Jurkat, Clone E6-1 (cell line): ENCODE results near the gene TET1. TPM values are rescaled to one million over a fixed set of nuclear protein-coding genes. Genes with fewer than 3 reads are reported as not detected.
"Not testable (repeated sequence)": the region's sequence is repeated elsewhere in the genome, so short reads cannot be mapped to it uniquely, and the experiment has no call there.

Experiments
- DNase-seq: peaks from one replicate; pipeline ENCODE4 v3.0.0-alpha.2; 2011; ENCODE audit warnings: low read depth, low spot score
- H3K4me3 ChIP-seq: 2 replicates; pipeline ENCODE4 v1.5.1; 2011; ENCODE audit warnings: mild to moderate bottlenecking, low read length, control low read depth, moderate library complexity
- polyA plus RNA-seq: library from polyadenylated mRNA; unstranded; fragments of >200 nt; gene quantifications from one replicate; pipeline ENCODE4 v1.2.1, GENCODE V29; 2012; ENCODE audit warnings: missing spikeins; ENCODE audit not compliant: insufficient read length, insufficient read depth

TET1 gene
- 3.1 TPM for polyA plus RNA-seq

DNA sequence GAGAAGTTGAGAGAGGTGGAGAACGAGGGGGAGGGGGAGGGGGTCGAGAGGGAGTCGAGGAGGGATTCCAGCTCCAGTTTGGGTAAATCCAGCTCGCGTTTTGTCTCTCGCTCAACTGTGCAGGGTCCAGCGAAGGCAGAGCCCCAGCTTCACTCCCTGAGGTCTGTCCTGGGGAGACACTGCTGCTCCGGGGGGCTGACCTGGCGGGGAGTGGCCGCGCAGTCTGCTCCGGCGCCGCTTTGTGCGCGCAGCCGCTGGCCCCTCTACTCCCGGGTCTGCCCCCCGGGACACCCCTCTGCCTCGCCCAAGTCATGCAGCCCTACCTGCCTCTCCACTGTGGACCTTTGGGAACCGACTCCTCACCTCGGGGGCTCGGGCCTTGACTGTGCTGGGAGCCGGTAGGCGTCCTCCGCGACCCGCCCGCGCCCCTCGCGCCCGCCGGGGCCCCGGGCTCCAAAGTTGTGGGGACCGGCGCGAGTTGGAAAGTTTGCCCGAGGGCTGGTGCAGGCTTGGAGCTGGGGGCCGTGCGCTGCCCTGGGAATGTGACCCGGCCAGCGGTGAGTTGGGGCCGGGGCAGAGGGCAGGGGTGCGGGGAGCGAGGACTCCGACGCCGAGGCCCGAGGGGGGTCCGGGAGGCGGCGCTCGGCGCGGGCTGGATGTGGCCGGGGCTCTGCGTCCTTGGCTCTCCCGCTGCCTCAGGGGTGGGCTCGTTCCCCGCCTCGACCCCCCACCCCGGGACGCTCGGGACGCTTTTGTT lies at the start of gene TET1:
Gene TET1, plus strand, starts transcription at position 152 of the 757 bp plus-strand sequence. CDS start 12,002 bp downstream, outside the sequence.
- H3K4me3 ChIP-seq = peak within 1 kb of the TSS; percentile 73
- DNase-seq = peak; percentile 64

DNA sequence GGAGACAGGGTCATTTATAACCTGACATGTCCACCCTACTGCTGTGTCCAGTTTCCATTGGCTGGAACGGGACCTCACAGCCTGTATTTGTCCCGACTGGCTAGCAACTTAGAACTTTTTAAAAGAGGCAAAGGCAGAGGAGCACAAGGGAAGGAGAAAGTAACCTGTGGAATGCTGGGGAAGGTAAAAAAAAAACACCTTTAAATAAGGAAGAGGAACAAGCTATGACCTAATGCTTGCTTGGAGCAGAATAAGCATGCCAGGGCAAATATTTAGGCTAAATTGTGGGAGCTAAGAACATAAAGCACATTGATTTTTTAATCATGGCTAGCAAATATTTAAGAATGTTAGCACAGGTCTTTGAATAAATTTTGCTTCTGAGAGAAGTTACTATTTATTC lies 43.9 kb upstream of the TET1 start:
- DNase-seq, H3K4me3 ChIP-seq: not testable (repeated sequence)

DNA sequence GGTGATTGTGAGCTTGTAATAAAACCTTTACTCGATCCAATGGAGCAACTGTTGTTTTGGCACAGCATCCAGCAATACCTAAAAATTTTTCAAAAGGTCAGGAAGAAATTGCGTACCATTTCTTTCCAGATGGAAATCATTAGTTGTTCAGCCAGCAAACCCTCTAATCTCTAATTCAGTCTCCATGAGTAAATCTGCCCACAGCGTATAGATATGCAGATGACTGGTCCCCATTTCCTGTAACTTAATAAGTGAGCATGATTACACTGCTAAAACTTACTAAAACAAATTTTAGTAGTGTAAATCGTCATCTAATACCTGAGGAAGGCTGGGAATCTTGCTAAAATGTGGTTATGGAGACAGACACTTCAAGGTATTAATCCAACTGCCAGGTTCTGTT lies 43.4 kb upstream of the TET1 start:
- no peak overlapping the region for H3K4me3 ChIP-seq

DNA sequence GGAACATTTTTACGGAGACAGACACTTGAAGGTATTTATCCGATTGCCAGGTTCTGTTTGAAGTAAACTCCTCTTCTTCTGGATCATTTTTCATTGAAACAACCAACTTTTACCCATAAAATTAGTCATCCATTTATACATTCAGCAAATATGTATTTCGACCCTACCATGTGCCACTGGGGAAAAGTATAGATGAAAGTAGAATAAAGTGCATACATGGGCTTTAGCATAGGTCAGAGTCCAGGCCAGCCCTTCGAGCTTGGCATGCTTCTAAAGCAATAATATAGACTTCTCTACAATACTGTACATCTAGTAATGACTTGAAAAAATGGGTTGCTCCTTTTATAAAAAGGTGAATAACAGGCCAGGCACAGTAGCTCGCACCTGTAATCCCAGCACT lies 42.9 kb upstream of the TET1 start:
- no peak overlapping the region for H3K4me3 ChIP-seq
- DNase-seq = no peak

More for the DNA sequence above, 43.4 kb upstream of the TET1 start:
- DNase-seq = no peak

DNA sequence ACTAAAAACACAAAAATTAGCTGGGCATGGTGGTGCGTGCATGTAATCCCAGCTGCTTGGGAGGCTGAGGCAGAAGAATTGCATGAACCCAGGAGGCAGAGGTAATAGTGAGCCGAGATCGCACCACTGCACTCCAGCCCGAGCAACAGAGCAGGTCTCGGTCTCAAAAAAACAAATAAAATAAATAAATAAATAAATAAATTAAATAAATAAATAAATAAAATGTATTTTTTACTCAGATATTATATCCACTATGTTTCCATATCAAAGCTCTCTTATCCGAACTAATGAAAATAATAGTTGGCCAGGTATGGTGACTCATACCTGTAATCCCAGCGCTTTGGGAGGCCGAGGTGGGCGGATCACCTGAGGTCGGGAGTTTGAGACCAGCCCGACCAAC lies 41.5 kb upstream of the TET1 start:
- not testable (repeated sequence) for DNase-seq, H3K4me3 ChIP-seq

DNA sequence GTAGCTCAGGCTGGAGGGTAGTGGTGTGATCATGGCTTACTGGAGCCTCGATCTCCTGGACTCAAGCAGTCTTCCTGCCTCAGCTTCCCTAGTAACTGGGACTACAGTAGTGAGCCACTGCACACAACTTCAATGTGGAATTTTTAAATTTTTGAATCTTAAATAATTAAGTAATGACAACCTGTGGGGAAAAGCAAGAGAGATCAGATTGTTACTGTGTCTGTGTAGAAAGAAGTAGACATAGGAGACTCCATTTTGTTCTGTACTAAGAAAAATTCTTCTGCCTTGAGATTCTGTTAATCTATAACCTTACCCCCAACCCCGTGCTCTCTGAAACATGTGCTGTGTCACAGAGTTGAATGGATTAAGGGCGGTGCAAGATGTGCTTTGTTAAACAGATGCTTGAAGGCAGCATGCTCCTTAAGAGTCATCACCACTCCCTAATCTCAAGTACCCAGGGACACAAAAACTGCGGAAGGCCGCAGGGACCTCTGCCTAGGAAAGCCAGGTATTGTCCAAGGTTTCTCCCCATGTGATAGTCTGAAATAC lies 34.6 kb upstream of the TET1 start:
- not testable (repeated sequence) for H3K4me3 ChIP-seq, DNase-seq

DNA sequence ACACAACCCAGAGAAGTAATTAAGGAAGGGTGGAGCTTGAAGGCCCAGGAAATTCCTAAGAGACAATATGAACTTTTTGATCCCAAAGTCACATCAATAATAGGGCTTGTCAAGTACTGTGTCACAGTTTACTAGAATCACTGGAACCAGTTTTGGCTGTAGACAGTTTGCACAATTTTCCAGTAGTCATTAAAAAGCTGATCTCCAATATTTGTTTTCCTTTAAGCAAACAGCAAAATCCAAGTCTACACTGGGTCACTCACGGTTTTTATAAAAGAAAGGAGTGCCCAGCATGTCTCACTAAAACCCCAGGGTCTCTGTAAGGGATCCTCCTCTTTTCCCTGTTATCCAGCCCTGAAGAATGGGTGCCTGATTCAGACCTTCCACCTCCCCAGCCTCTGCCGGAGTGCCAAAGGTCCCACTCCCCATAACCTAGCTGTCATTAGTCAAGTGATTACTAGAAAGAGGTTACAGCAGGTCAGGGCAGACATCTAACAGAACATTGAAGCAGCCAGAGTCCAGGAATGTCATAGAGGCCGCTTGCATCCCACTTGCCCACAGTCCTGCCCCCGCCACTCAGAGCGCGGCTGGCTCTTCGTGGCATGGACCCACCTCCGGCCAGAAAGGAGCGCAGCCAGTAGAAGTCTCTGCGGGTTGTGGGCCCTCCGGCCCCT lies 33.4 kb upstream of the TET1 start:
- DNase-seq = no peak
- H3K4me3 ChIP-seq = peak overlapping the region; percentile 95

DNA sequence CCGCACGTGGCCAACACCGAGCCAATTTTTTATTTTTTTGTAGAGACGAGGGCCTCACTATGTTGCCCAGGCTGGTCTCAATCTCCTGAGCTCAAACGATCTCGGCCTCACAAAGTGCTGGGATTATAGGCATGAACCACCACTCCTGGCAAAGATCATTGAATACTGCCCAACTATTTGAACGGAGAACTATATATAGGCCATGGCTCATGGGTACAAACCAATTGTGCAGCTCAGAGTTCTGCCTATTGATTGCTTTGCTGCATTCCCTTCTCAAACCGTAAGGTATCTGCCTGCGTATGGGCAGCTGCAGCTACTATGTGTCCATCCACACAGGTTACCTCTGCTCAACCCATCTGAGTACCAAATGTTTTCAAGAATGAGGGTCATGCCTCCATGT lies 23.2 kb upstream of the TET1 start:
- no peak for DNase-seq

DNA sequence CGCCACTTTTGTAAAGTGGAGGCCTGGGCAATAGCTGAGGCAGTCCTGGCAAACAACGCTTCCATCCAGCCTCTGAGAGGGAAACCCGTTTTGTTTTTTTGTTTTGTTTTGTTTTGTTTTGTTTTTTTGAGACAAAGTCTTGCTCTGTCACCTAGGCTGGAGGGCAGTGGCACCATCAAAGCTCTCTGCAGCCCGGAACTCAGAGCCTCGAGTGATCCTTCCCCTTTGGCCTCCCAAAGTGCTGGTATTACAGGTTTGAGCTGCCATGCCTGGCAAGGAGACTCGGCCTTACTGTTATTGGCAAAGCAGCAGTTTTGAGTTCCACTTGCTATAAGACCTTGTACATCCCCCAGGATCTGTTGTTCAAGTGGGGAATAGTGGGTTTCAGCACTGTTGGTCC lies 22.3 kb upstream of the TET1 start:
- H3K4me3 ChIP-seq = no peak overlapping the region
- DNase-seq = no peak

More for the DNA sequence above, 23.2 kb upstream of the TET1 start:
- H3K4me3 ChIP-seq = no peak overlapping the region

DNA sequence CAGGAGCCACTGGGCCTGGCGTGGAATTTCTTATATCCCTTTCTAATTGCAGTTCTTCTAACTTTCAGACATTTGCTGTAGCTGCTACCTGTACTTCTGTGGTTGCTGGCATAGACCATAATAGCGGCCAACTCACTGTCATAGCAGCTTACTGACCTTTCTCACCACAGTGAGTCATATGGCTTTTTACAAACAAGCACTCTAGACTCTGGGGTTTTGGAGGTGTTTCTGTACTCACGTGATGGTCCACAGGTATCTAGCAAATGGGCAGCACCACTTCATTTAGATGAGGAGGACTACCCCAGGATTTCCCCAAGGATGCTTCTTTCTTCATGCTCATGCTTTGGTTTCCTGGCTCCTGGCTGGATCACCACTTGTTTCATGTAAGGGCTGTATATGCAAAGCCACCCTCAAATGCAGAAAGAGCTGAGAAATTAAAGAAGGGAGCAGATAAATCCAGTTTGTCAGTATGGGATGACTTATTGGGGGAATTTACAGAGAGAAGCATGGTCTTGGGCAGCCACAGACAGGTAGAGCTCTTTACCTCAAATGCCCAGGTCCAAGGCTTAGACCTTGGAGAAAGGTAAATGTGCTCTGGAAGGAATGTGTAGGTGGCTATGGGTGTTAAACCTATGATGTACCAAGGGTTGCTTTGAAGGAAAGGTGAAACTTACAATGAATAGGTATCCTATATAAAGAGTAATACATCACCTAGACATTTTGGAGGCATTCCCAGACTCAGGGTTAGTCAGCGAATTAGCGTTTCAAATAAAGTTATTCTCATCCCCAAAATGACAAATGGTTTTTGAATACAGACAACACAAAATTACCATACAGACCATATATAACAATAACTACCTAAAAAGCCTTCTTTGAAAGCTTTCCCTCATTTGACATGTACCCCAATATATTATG lies 16.9 kb upstream of the TET1 start:
- H3K4me3 ChIP-seq = no peak overlapping the region
- DNase-seq = no peak

DNA sequence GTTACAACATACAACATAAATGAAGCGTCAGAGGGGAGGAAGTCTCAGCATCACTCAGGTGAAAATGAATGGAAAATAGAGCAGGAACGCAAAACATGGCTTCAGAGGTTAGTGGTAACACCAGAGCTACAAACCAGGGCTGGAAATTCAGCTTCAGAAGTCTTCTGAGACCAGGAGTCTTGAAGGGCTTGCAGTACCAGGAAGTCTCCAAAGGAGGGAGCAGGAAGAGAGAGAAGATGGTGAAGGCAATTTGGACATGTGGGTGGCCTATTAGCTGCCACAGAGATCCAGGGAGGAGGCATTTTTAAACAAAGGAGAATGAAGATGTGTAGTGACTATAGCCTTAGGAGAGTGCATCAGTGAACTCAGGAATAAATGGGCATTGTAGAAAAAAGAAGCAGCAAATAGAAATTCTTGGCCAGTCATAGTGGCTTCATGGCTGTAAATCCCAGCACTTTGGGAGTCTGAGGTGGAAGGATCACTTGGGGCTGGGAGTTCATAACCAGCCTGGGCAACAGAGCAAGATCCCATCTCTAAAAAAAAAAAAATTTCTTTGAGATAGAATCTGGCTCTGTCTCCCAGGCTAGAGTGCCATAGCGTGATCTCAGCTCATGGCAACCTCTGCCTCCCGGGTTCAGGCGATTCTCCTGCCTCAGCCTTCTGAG lies 9.3 kb upstream of the TET1 start:
- H3K4me3 ChIP-seq = no peak overlapping the region
- DNase-seq = peak; percentile 76

DNA sequence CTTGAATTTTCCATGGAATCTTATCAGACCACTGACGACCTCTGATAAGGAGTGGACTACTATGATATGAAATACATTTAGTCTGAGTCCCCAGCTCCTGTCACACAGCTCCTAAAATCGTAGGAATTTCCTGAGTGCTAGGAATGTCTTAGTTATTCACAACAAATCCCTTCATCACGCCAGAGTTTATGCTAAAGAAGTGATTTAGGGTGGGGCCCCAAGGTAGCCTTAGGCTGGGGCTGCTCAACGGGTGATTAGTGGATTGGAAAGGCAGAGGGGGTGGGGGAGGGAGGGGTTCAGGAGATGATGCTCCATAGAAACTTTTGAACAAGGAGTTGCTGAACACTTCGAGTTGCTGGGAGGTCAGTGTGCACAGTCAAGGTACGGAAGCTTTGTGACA lies 7.0 kb upstream of the TET1 start:
- no peak for DNase-seq
- no peak overlapping the region for H3K4me3 ChIP-seq

DNA sequence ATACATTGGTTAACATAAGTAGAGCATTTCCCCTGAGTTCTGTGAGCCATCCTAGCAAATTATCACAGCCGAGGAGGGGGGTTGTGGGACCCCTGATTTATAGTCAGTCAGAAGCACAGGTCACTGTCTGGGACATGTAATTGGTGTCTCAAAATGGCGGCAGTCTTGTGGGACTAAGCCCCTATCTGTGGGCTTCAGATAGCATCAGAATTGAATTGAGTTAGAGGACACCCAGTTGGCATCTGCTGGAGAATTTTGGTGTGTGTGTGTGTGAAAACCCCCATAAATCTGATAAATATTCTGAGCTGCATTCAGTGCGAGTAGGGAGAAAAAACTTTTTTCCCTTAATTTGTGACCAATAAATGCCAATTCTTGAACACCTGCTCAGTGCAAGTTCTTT lies 6.5 kb upstream of the TET1 start:
- no peak for DNase-seq
- no peak overlapping the region for H3K4me3 ChIP-seq

DNA sequence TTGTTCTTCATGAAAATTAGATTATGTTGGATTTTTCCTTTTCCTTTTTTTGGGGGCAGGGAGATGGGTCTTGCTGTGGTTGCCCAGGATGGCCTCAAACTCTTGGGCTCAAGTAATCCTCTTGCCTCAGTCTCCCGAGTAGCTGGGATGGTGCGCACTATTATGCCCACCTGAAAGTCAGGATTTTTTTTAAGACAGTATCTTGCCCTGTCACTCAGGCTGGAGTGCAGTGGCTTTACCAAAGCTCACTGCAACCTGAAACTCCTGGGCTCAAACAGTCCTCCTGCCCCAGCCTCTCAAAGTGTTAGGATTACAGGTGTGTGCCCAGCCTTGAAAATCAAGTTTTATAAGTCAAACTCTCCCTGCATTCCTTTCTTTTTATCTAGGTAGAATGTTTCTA lies 1.7 kb upstream of the TET1 start:
- H3K4me3 ChIP-seq = no peak overlapping the region
- DNase-seq = no peak

DNA sequence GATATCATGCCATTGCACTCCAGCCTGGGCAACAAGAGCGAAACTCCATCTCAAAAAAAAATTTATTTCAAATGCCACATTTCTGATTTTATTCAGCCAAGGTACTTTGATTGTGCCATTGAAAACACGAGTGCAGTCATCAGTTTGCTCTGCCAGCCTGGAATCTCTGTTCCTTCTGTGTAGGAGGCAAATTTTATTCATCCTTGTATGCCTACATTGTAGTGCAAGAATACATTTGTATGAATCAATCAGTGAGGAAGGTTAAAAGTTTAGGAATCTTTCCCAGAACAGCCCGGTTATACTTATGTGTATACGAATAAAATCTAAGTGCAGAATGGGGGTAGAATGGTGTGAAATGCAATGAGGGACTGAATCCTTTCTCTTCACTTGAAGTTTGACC lies 886 bp upstream of the TET1 start:
- DNase-seq = no peak
- H3K4me3 ChIP-seq = no peak overlapping the region

DNA sequence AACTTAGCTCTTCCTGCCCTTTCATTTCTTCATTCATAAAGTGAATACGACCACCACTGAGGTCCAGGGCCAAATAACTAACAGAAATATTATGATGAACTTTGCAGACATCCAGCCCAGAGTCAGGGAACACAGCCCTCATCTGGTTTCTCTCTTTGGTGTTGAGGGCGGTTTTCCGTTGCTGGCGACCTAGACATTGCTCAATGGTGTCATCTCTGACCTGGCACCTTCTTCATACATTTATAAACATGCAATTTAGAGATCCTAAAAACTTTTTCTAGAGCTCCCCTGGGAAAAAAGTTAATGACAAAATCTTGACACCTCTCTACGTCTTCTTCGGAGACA lies 324 bp upstream of the TET1 start:
- peak overlapping the region; percentile 73 for H3K4me3 ChIP-seq
- DNase-seq = no peak

DNA sequence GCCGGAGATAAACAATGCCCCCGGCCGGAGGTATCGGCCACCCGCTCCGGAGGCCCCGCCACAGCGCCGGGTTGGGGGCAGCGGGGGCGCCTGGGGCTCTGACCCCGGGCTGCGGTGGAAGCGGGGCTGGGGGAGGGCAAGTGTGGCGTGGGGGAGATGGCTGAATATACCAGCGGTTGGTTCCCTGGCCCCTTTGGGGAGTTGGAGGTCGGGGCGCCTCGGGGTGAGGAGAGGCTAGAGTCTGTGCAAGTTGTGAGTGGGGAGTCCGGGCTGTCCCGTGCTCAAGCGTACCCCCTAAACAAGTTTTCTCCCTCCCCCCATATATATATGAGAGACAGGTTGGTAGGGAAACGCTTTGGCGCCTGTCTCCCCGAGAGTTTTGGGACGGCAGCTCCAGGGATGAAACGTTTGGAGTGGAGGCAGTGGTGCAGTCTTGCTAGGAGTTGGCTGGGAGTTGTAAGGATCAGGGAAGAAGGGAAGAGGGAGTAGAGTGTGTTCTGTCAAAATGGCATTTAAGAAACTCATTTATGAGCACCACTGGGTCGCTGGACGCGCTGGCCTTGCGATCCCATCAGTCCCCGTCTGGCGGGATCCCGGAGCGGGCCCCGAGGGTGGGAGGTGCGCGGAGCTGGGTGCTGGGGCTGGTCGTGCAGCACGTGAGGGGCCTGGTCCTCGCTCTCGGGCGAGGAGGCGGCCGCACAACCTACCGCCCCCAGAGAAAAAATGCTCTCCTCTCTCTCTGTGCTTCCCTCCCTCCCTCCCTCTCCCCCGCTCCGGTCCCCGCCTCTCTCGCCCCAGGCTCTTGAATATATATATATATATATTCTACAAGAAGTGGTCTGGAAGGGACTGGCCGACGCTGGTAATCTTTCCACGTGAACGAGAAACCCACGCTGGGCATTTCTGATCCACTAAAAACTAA lies 1.1 kb downstream of the TET1 start:
- H3K4me3 ChIP-seq = peak overlapping the region; percentile 73
- DNase-seq = no peak
